GM18507 (cell line): ENCODE measurements around the gene THUMPD1.
A peak's percentile ranks its signal among the peaks of the same experiment; 100 is the strongest.
"Not testable (repeated sequence)": the region's sequence is repeated elsewhere in the genome, so short reads cannot be mapped to it uniquely, and the experiment has no call there.

Source experiments
- DNase-seq: peaks from one replicate; pipeline ENCODE4 v3.0.0; 2011; ENCODE audit warnings: low read depth; ENCODE audit not compliant: insufficient read length; ENCODE audit errors: extremely low spot score
- FAIRE-seq: peaks from 2 replicates; lab custom pipeline; 2011; peaks lifted over from hg19 to GRCh38; lab: Jason Lieb, UNC

THUMPD1 gene

GRCh38 chr16:20753727-20754126 lies 12.1 kb upstream of the THUMPD1 start:
- DNase-seq = no peak
- no peak for FAIRE-seq

- DNase-seq = no peak
Measured at GRCh38 chr16:20750558-20750957, 8.9 kb upstream of the THUMPD1 start.

GRCh38 chr16:20749474-20749873 lies 7.9 kb upstream of the THUMPD1 start:
- FAIRE-seq = no peak
- DNase-seq = no peak

More at GRCh38 chr16:20750558-20750957, 8.9 kb upstream of the THUMPD1 start:
- FAIRE-seq = no peak

- DNase-seq = no peak
- peak; percentile 83 for FAIRE-seq
Measured at GRCh38 chr16:20747030-20747816, 5.6 kb upstream of the THUMPD1 start.

GRCh38 chr16:20746461-20746860 lies 4.8 kb upstream of the THUMPD1 start:
- DNase-seq (no peak), FAIRE-seq (no peak)

- FAIRE-seq = no peak
- no peak for DNase-seq
Measured at GRCh38 chr16:20744922-20745440, 3.4 kb upstream of the THUMPD1 start.

GRCh38 chr16:20743591-20743990 lies 2.0 kb upstream of the THUMPD1 start:
- FAIRE-seq = no peak

GRCh38 chr16:20740901-20741521 lies 607 bp downstream of the THUMPD1 start:
- peak; percentile 82 for FAIRE-seq
- peak; percentile 82 for DNase-seq

More at GRCh38 chr16:20743591-20743990, 2.0 kb upstream of the THUMPD1 start:
- DNase-seq = no peak

GRCh38 chr16:20740007-20740883 lies 1.4 kb downstream of the THUMPD1 start:
- FAIRE-seq (no peak), DNase-seq (no peak)

GRCh38 chr16:20735490-20735889 lies 6.1 kb downstream of the THUMPD1 start:
- FAIRE-seq = no peak
- DNase-seq = no peak

GRCh38 chr16:20734782-20735181 lies 6.8 kb downstream of the THUMPD1 start:
- no peak for DNase-seq
- no peak for FAIRE-seq

GRCh38 chr16:20734056-20734455 lies 7.6 kb downstream of the THUMPD1 start:
- no peak for DNase-seq
- FAIRE-seq = no peak

GRCh38 chr16:20729141-20729540 lies 12.5 kb downstream of the THUMPD1 start:
- FAIRE-seq = no peak
- no peak for DNase-seq

GRCh38 chr16:20727181-20727580 lies 14.4 kb downstream of the THUMPD1 start:
- DNase-seq (no peak), FAIRE-seq (no peak)

GRCh38 chr16:20726661-20727060 lies 15.0 kb downstream of the THUMPD1 start:
- DNase-seq = no peak

GRCh38 chr16:20720251-20720650 lies 21.4 kb downstream of the THUMPD1 start:
- DNase-seq (no peak), FAIRE-seq (no peak)

More at GRCh38 chr16:20726661-20727060, 15.0 kb downstream of the THUMPD1 start:
- no peak for FAIRE-seq

GRCh38 chr16:20717718-20718117 lies 23.9 kb downstream of the THUMPD1 start:
- FAIRE-seq, DNase-seq: not testable (repeated sequence)

- FAIRE-seq = no peak
- no peak for DNase-seq
Measured at GRCh38 chr16:20711277-20711911, 30.2 kb downstream of the THUMPD1 start.

- DNase-seq, FAIRE-seq: not testable (repeated sequence)
Measured at GRCh38 chr16:20708129-20708528, 33.5 kb downstream of the THUMPD1 start.
